ENCODE data around the gene KIF7.

GRCh38 chr15:89599021-89599420, 56.2 kb downstream of the KIF7 start:
- TF ChIP-seq, protein P1, sequence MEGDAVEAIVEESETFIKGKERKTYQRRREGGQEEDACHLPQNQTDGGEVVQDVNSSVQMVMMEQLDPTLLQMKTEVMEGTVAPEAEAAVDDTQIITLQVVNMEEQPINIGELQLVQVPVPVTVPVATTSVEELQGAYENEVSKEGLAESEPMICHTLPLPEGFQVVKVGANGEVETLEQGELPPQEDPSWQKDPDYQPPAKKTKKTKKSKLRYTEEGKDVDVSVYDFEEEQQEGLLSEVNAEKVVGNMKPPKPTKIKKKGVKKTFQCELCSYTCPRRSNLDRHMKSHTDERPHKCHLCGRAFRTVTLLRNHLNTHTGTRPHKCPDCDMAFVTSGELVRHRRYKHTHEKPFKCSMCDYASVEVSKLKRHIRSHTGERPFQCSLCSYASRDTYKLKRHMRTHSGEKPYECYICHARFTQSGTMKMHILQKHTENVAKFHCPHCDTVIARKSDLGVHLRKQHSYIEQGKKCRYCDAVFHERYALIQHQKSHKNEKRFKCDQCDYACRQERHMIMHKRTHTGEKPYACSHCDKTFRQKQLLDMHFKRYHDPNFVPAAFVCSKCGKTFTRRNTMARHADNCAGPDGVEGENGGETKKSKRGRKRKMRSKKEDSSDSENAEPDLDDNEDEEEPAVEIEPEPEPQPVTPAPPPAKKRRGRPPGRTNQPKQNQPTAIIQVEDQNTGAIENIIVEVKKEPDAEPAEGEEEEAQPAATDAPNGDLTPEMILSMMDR (IDR thresholded peaks at IDR 0.05; ENCODE audit: borderline replicate concordance, extremely low read depth, low read length, poor library complexity, severe bottlenecking): no peak
- TF ChIP-seq EZH2 (IDR thresholded peaks at IDR 0.05; ENCODE audit: borderline replicate concordance, low read depth, low read length, severe bottlenecking): no peak

Data from DND-41 (cell line).